NCI-H1436 treated with DMSO at 0.1 percent for 48 hours (cell line): ENCODE results near the gene CFAP221.

Experiments
- DNase-seq: peaks from one replicate; lab custom pipeline; 2025; lab: John Stamatoyannopoulos, UW

Gene CFAP221

GRCh38 chr2:119536707-119537106, 7.5 kb upstream of the CFAP221 start:
- DNase-seq, result no peak

- no peak for DNase-seq
These were observed 6.5 kb upstream of the CFAP221 start for GRCh38 chr2:119537792-119538191.

GRCh38 chr2:119541476-119541875, 2.8 kb upstream of the CFAP221 start:
- DNase-seq, result no peak

GRCh38 chr2:119544939-119545475, 758 bp downstream of the CFAP221 start:
- no peak for DNase-seq

- DNase-seq, result no peak
These were observed 1.7 kb downstream of the CFAP221 start for GRCh38 chr2:119545754-119546446.

GRCh38 chr2:119546447-119546767, 2.2 kb downstream of the CFAP221 start:
- DNase-seq, result no peak

- no peak for DNase-seq
These were observed 4.4 kb downstream of the CFAP221 start for GRCh38 chr2:119548516-119549120.

GRCh38 chr2:119549241-119549640, 5.0 kb downstream of the CFAP221 start:
- no peak for DNase-seq

- DNase-seq, result no peak
These were observed 6.1 kb downstream of the CFAP221 start for GRCh38 chr2:119550346-119550745.

GRCh38 chr2:119550856-119551255, 6.6 kb downstream of the CFAP221 start:
- no peak for DNase-seq

- no peak for DNase-seq
These were observed 8.7 kb downstream of the CFAP221 start for GRCh38 chr2:119552902-119553301.

GRCh38 chr2:119553687-119554344, 9.6 kb downstream of the CFAP221 start:
- no peak for DNase-seq

- no peak for DNase-seq
These were observed 21.2 kb downstream of the CFAP221 start for GRCh38 chr2:119565481-119565880.

GRCh38 chr2:119567292-119567691, 23.0 kb downstream of the CFAP221 start:
- no peak for DNase-seq

- DNase-seq, result no peak
These were observed 30.0 kb downstream of the CFAP221 start for GRCh38 chr2:119574108-119574815.

- no peak for DNase-seq
These were observed 30.6 kb downstream of the CFAP221 start for GRCh38 chr2:119574864-119575263.

GRCh38 chr2:119575439-119575838, 31.2 kb downstream of the CFAP221 start:
- DNase-seq, result no peak

GRCh38 chr2:119579424-119580295, 35.4 kb downstream of the CFAP221 start:
- no peak for DNase-seq

- no peak for DNase-seq
These were observed 36.4 kb downstream of the CFAP221 start for GRCh38 chr2:119580550-119581072.

GRCh38 chr2:119583291-119583690, 39.0 kb downstream of the CFAP221 start:
- DNase-seq, result no peak

GRCh38 chr2:119584469-119584868, 40.2 kb downstream of the CFAP221 start:
- no peak for DNase-seq
